GM12878 (cell line): ENCODE results near the gene CCDC57. TPM values are rescaled to one million over a fixed set of nuclear protein-coding genes. Genes with fewer than 3 reads are reported as not detected.
"Not testable (repeated sequence)": the region's sequence is repeated elsewhere in the genome, so short reads cannot be mapped to it uniquely, and the experiment has no call there.

Experiments used
- ATAC-seq: fragments of 200-7000 bp; cut with Tn5 transposase; 3 replicates; pipeline ENCODE4 v1.9.1; 2020; ENCODE audit warnings: mild to moderate bottlenecking, moderate library complexity
- BruUV-seq: library from RNA; stranded (reverse); fragments of 400-500 nt; replicated peaks from 2 replicates; lab custom pipeline; 2021; lab: Mats Ljungman, UMichigan
- CTCF ChIA-PET: fragments of 300-600 bp; sonication (Branson Sonifier 250); formaldehyde crosslinking; extraction: SDS; loops from one replicate; lab custom pipeline; 2021; ENCODE audit warnings: inconsistent platforms; lab: Yijun Ruan, JAX
- POLR2A ChIA-PET: fragments of 350-600 bp; formaldehyde crosslinking; extraction: SDS; loops from one replicate; lab custom pipeline; 2021; ENCODE audit warnings: inconsistent platforms; lab: Charles Lee
- RAD21 ChIA-PET: fragments of 300-600 bp; sonication (Branson Sonifier 250); formaldehyde crosslinking; loops from one replicate; lab custom pipeline; 2023; ENCODE audit warnings: antibody characterized with exemption; ENCODE audit not compliant: unreplicated experiment; lab: Charles Lee
- SMC1A ChIA-PET: fragments of 300-600 bp; sonication (Branson Sonifier 250); formaldehyde crosslinking; loops from one replicate; lab custom pipeline; 2023; ENCODE audit not compliant: unreplicated experiment, uncharacterized antibody; lab: Charles Lee
- DNase-seq: peaks from one replicate; pipeline ENCODE4 v3.0.0-alpha.2; 2011; ENCODE audit warnings: low read depth, low spot score
- FAIRE-seq: peaks from 3 replicates; lab custom pipeline; 2011; peaks lifted over from hg19 to GRCh38; lab: Jason Lieb, UNC
- H2AFZ ChIP-seq: 2 replicates; pipeline ENCODE4 v1.6.0; 2011; ENCODE audit warnings: low read depth, low read length, control low read depth; ENCODE audit not compliant: control insufficient read depth
- H3K27ac ChIP-seq: 2 replicates; pipeline ENCODE4 v1.5.1; 2011; ENCODE audit warnings: control low read depth; ENCODE audit not compliant: control insufficient read depth, insufficient read depth
- H3K27me3 ChIP-seq, 2 experiments: replicated peaks in 1 of 2; 2 replicates each; pipeline versions ENCODE4 v1.6.0 to v1.6.1; 2011; ENCODE audit warnings: low read length in 1 of 2; ENCODE audit not compliant: control insufficient read depth in 2 of 2, insufficient read depth in 2 of 2
- H3K36me3 ChIP-seq, 2 experiments: 2 replicates each; pipeline ENCODE4 v1.5.1; 2011; ENCODE audit warnings: low read length in 1 of 2; ENCODE audit not compliant: control insufficient read depth in 2 of 2, insufficient read depth in 2 of 2
- H3K4me1 ChIP-seq: 2 replicates; pipeline ENCODE4 v1.6.1; 2011; ENCODE audit warnings: mild to moderate bottlenecking, low read length, moderate library complexity, mixed read lengths; ENCODE audit not compliant: control insufficient read depth, insufficient read depth
- H3K4me2 ChIP-seq: 2 replicates; pipeline ENCODE4 v1.6.0; 2011; ENCODE audit warnings: control low read depth; ENCODE audit not compliant: control insufficient read depth, insufficient read depth
- H3K4me3 ChIP-seq: fragments of 200-600 bp; sonication (generic); 2 replicates; pipeline ENCODE4 v1.5.1; 2016
- H3K79me2 ChIP-seq: 2 replicates; pipeline ENCODE4 v1.6.0; 2011; ENCODE audit warnings: low read length; ENCODE audit not compliant: control insufficient read depth, insufficient read depth
- H3K9ac ChIP-seq: 2 replicates; pipeline ENCODE4 v1.8.0; 2011; ENCODE audit warnings: low read length, control low read depth, mixed read lengths; ENCODE audit not compliant: control insufficient read depth, insufficient read depth
- H3K9me3 ChIP-seq: replicated peaks from 3 replicates; pipeline ENCODE4 v1.5.1; 2011; ENCODE audit warnings: mild to moderate bottlenecking, low read length; ENCODE audit not compliant: control insufficient read depth, insufficient read depth
- H4K20me1 ChIP-seq: 2 replicates; pipeline ENCODE4 v1.6.0; 2011; ENCODE audit not compliant: control insufficient read depth, insufficient read depth
- BHLHE40 ChIP-seq, 2 experiments: fragments of 450-650 bp in 1 of 2; IDR thresholded peaks; 2 replicates each; pipeline ENCODE4 v1.6.1; 2011 to 2017; ENCODE audit warnings: low read depth in 2 of 2, borderline replicate concordance in 1 of 2, improper control_type of control experiment in 1 of 2, low read length in 1 of 2, mild to moderate bottlenecking in 1 of 2
- IKZF1 ChIP-seq: fragments of 450-650 bp; conservative IDR thresholded peaks from 2 replicates; pipeline ENCODE4 v1.6.1; 2017; ENCODE audit warnings: antibody characterized with exemption, mild to moderate bottlenecking
- IKZF2 ChIP-seq, 2 experiments: fragments of 450-650 bp; IDR thresholded peaks; 2 replicates each; pipeline ENCODE4 v1.6.1; 2017; ENCODE audit warnings: mild to moderate bottlenecking in 2 of 2, moderate library complexity in 2 of 2
- MTA2 ChIP-seq: fragments of 450-650 bp; IDR thresholded peaks from 2 replicates; pipeline ENCODE4 v1.6.1; 2016; ENCODE audit warnings: low read depth, mild to moderate bottlenecking, moderate library complexity
- PAX5 ChIP-seq: IDR thresholded peaks from 2 replicates; pipeline ENCODE4 v1.6.1; 2011; ENCODE audit warnings: low read depth, low read length, borderline replicate concordance
- WGBS: methylation state at CpG from one replicate; pipeline ENCODE4 v1.1.6; 2016; ENCODE audit warnings: low lambda C conversion rate; ENCODE audit not compliant: insufficient replicate concordance, insufficient coverage; ENCODE audit errors: missing lambda C conversion rate; 5-methylcytosine and 5-hydroxymethylcytosine counted together
- in situ Hi-C: fragments of 300-500 bp; cut with MboI; formaldehyde crosslinking; loops from 9 replicates; pipeline ENCODE4 v1.14.3; 2018; ENCODE audit warnings: mixed read lengths
- intact Hi-C: fragments of 100-400 bp; cut with micrococcal nuclease; formaldehyde crosslinking; loops from one replicate; pipeline ENCODE4 v1.14.2; 2022; ENCODE audit not compliant: unreplicated experiment
- polyA plus RNA-seq, 11 experiments: library from polyadenylated mRNA; depleted of rRNA in 4 of 11; unstranded in 6 of 11; stranded (reverse) in 5 of 11; fragments of >200 nt; fragmentation: Nextera tagmentation in 4 of 11; fragmentation: Illumina TruSeq in 1 of 11; extraction: Ambion mirVana in 4 of 11; extraction: Trizol in 1 of 11; gene quantifications; 1 replicate in 1 of 11; 2 replicates in 10 of 11; pipeline versions ENCODE4 v1.2.1 to v1.2.3, GENCODE V29; 2011 to 2016; ENCODE audit warnings: inconsistent platforms in 2 of 11, missing spikeins in 2 of 11, low read depth in 1 of 11
- total RNA-seq, 4 experiments: library from RNA; depleted of rRNA in 3 of 4; stranded (reverse); fragments of >200 nt in 3 of 4; fragmentation: Illumina TruSeq in 1 of 4; extraction: Trizol in 1 of 4; gene quantifications; 2 replicates each; pipeline versions ENCODE4 v1.2.1 to v1.2.3, GENCODE V29; 2013 to 2021
- TF ChIP-seq, protein P1 (sequence below): IDR thresholded peaks from 2 replicates; pipeline ENCODE4 v1.6.1; 2012; ENCODE audit warnings: mild to moderate bottlenecking, low read depth, low read length
- TF ChIP-seq, protein P2 (sequence below): fragments of 450-650 bp; IDR thresholded peaks from 2 replicates; pipeline ENCODE4 v1.6.1; 2017; ENCODE audit warnings: low read depth, mild to moderate bottlenecking, moderate library complexity
- TF ChIP-seq, protein P3 (sequence below): fragments of 450-650 bp; IDR thresholded peaks from 2 replicates; pipeline ENCODE4 v1.6.1; 2017; ENCODE audit warnings: mild to moderate bottlenecking, low read depth, inconsistent platforms; ENCODE audit not compliant: poor library complexity, severe bottlenecking

CCDC57 gene
- total and polyA plus RNA-seq, 10 of the 15 experiments (the other 5 are each of a cell fraction or from before 2014, with no cell fraction given) = 5.4 to 123 (median 45.8) TPM

DNA sequence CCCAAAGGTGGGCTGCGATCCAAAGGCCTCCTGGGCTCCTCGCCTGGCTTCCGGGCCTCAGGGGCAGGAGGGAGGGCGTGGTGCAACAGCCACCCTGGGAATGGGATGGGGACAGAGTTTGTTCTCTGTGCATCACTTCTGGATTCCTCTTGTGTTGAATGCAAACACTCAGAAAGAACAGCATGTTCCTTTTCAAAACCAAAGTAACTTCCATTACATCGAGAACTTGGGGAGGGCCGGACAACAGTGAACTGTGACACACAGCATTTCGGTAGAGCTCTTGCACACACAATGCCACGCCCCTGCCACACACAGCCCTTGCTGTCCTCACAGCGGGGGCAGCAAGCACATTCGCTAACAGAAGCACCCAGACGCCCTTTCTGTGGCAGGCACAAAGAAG, 78.5 kb downstream of the CCDC57 start (continued):
- TF ChIP-seq, protein P1, sequence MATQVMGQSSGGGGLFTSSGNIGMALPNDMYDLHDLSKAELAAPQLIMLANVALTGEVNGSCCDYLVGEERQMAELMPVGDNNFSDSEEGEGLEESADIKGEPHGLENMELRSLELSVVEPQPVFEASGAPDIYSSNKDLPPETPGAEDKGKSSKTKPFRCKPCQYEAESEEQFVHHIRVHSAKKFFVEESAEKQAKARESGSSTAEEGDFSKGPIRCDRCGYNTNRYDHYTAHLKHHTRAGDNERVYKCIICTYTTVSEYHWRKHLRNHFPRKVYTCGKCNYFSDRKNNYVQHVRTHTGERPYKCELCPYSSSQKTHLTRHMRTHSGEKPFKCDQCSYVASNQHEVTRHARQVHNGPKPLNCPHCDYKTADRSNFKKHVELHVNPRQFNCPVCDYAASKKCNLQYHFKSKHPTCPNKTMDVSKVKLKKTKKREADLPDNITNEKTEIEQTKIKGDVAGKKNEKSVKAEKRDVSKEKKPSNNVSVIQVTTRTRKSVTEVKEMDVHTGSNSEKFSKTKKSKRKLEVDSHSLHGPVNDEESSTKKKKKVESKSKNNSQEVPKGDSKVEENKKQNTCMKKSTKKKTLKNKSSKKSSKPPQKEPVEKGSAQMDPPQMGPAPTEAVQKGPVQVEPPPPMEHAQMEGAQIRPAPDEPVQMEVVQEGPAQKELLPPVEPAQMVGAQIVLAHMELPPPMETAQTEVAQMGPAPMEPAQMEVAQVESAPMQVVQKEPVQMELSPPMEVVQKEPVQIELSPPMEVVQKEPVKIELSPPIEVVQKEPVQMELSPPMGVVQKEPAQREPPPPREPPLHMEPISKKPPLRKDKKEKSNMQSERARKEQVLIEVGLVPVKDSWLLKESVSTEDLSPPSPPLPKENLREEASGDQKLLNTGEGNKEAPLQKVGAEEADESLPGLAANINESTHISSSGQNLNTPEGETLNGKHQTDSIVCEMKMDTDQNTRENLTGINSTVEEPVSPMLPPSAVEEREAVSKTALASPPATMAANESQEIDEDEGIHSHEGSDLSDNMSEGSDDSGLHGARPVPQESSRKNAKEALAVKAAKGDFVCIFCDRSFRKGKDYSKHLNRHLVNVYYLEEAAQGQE = no peak
- TF ChIP-seq, all 136 proteins: peak for 0

DNA sequence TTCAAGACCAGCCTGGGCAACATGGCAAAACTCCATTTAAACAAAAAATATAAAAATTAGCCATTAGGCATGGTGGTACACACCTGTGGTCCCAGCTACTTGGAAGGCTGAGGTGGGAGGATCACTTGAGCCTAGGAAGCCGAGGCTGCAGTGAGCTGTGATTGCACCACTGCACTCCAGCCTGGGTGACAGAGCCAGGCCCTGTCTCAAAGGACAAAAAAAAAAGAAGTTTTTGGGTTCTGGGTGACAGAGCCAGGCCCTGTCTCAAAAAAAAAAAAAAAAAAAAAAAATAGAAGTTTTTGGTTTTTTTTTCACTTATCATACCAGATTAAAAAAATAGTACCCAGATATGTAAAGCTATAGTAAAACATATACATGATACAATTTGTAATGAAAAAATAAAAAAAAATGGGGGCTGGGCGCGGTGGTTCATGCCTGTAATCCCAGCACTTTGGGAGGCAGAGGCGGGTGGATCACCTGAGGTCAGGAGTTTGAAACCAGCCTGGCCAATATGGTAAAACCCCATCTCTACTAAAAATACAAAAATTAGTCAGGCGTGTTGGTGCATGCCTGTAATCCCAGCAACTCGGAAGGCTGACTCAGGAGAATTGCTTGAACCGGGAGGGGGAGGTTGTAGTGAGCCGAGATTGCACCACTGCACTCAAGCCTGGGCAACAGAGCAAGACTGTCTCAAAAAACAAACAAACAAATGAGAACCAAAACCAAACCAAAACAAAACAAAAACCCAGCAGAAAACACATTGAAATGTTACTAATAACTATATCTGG, 79.3 kb downstream of the CCDC57 start:
- H3K4me2 ChIP-seq = peak overlapping the region; percentile 25; the same call in 1 of the 2 replicates
- BruUV-seq, intact Hi-C loops, FAIRE-seq, CTCF ChIA-PET, H3K4me1 ChIP-seq, DNase-seq, H3K27me3 ChIP-seq, SMC1A ChIA-PET, H3K36me3 ChIP-seq, H3K79me2 ChIP-seq, H3K27ac ChIP-seq, H3K4me3 ChIP-seq, in situ Hi-C loops, RAD21 ChIA-PET, H3K9ac ChIP-seq, H2AFZ ChIP-seq, H4K20me1 ChIP-seq, H3K9me3 ChIP-seq: not testable (repeated sequence)
- TF ChIP-seq IKZF2 (IDR thresholded peaks at IDR 0.05) (peak; percentile 71 to 75), MTA2 (peak; percentile 12; the same call in 1 of the 2 replicates), IKZF1 (peak; percentile 31; the same call in 1 of the 2 replicates), BHLHE40 (IDR thresholded peaks at IDR 0.05; ENCODE audit: borderline replicate concordance in 1 of 2, low read depth in 2 of 2, low read length in 1 of 2) (peak in 1 of 2 experiments; percentile 68; a peak in 1 of 4 replicates), PAX5 (0 out of 2 replicates have a peak, but pooled peaks have one; percentile 34)
- TF ChIP-seq, protein P2, sequence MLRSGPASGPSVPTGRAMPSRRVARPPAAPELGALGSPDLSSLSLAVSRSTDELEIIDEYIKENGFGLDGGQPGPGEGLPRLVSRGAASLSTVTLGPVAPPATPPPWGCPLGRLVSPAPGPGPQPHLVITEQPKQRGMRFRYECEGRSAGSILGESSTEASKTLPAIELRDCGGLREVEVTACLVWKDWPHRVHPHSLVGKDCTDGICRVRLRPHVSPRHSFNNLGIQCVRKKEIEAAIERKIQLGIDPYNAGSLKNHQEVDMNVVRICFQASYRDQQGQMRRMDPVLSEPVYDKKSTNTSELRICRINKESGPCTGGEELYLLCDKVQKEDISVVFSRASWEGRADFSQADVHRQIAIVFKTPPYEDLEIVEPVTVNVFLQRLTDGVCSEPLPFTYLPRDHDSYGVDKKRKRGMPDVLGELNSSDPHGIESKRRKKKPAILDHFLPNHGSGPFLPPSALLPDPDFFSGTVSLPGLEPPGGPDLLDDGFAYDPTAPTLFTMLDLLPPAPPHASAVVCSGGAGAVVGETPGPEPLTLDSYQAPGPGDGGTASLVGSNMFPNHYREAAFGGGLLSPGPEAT = peak; percentile 57; the same call in 1 of the 2 replicates
- TF ChIP-seq, protein P3, sequence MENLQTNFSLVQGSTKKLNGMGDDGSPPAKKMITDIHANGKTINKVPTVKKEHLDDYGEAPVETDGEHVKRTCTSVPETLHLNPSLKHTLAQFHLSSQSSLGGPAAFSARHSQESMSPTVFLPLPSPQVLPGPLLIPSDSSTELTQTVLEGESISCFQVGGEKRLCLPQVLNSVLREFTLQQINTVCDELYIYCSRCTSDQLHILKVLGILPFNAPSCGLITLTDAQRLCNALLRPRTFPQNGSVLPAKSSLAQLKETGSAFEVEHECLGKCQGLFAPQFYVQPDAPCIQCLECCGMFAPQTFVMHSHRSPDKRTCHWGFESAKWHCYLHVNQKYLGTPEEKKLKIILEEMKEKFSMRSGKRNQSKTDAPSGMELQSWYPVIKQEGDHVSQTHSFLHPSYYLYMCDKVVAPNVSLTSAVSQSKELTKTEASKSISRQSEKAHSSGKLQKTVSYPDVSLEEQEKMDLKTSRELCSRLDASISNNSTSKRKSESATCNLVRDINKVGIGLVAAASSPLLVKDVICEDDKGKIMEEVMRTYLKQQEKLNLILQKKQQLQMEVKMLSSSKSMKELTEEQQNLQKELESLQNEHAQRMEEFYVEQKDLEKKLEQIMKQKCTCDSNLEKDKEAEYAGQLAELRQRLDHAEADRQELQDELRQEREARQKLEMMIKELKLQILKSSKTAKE = peak; percentile 48
- ATAC-seq = peak; percentile 58
- POLR2A ChIA-PET = interaction anchor here (0.7 kb wide), 1 partner anchor 1978 kb away, joined by 8 read pairs; no protein-coding TSS in a partner anchor
- WGBS = 38% methylated on average over 8 of the region's 8 CpGs
